H1 (cell line): ENCODE data around the gene ANKFN1. TPM values are rescaled to one million over a fixed set of nuclear protein-coding genes. Genes with fewer than 3 reads are reported as not detected.
A peak's percentile ranks its signal among the peaks of the same experiment; 100 is the strongest.

ENCODE experiments used
- CTCF ChIA-PET: fragments of 300-600 bp; sonication (Branson Sonifier 250); formaldehyde crosslinking; loops from one replicate; lab custom pipeline; 2021; ENCODE audit not compliant: partially characterized antibody; lab: Charles Lee
- POLR2A ChIA-PET: fragments of 300-600 bp; sonication (Branson Sonifier 250); formaldehyde crosslinking; loops from one replicate; lab custom pipeline; 2021; ENCODE audit warnings: inconsistent platforms; ENCODE audit not compliant: partially characterized antibody; lab: Charles Lee
- DNase-seq, 2 experiments: peaks; one replicate each; pipeline versions ENCODE4 v3.0.0 to v3.0.0-alpha.2; 2010 to 2022; ENCODE audit warnings: low spot score in 2 of 2, low read depth in 1 of 2, mixed read lengths in 1 of 2
- FAIRE-seq: peaks from 2 replicates; lab custom pipeline; 2011; peaks lifted over from hg19 to GRCh38; lab: Jason Lieb, UNC
- H2AFZ ChIP-seq: 2 replicates; pipeline ENCODE4 v1.8.1; 2012; ENCODE audit warnings: low read length, inconsistent platforms
- H2AK5ac ChIP-seq: 2 replicates; pipeline ENCODE4 v1.6.1; 2013; ENCODE audit warnings: low read depth, low read length
- H2BK120ac ChIP-seq: replicated peaks from 2 replicates; pipeline ENCODE3; 2013; ENCODE audit warnings: low read depth, low read length, inconsistent platforms
- H2BK12ac ChIP-seq: 2 replicates; pipeline ENCODE4 v1.6.1; 2013; ENCODE audit warnings: low read depth, low read length
- H2BK15ac ChIP-seq: 2 replicates; pipeline ENCODE4 v1.6.1; 2013; ENCODE audit warnings: low read length
- H2BK20ac ChIP-seq: 2 replicates; pipeline ENCODE4 v1.6.1; 2013; ENCODE audit warnings: low read length
- H2BK5ac ChIP-seq: 2 replicates; pipeline ENCODE4 v1.6.1; 2013; ENCODE audit warnings: low read depth, low read length
- H3K14ac ChIP-seq: 2 replicates; pipeline ENCODE4 v1.6.1; 2013; ENCODE audit warnings: inconsistent platforms; ENCODE audit not compliant: insufficient read length
- H3K18ac ChIP-seq: 2 replicates; pipeline ENCODE4 v1.6.1; 2013; ENCODE audit warnings: low read length; ENCODE audit errors: extremely low read depth
- H3K23ac ChIP-seq: 2 replicates; pipeline ENCODE4 v1.6.1; 2013; ENCODE audit warnings: inconsistent platforms; ENCODE audit not compliant: insufficient read length
- H3K23me2 ChIP-seq: 2 replicates; pipeline ENCODE4 v1.6.1; 2013; ENCODE audit warnings: low read depth, low read length
- H3K27ac ChIP-seq: 2 replicates; pipeline ENCODE4 v1.6.1; 2011; ENCODE audit warnings: low read depth, low read length, inconsistent platforms
- H3K27me3 ChIP-seq, 4 experiments: replicated peaks in 1 of 4; 1 replicate in 1 of 4; 2 replicates in 3 of 4; pipeline versions ENCODE4 v1.6.1 to v1.8.1; 2011 to 2013; ENCODE audit warnings: low read length in 3 of 4, mild to moderate bottlenecking in 3 of 4, inconsistent platforms in 2 of 4, mixed read lengths in 2 of 4, moderate library complexity in 1 of 4; ENCODE audit not compliant: control insufficient read depth in 3 of 4, insufficient read depth in 3 of 4; ENCODE audit errors: extremely low read depth in 1 of 4
- H3K36me3 ChIP-seq, 4 experiments: 2 replicates each; pipeline versions ENCODE4 v1.6.1 to v1.8.1; 2011 to 2013; ENCODE audit warnings: mild to moderate bottlenecking in 4 of 4, low read length in 3 of 4, moderate library complexity in 2 of 4, control low read depth in 1 of 4, inconsistent platforms in 1 of 4; ENCODE audit not compliant: insufficient read depth in 4 of 4, control insufficient read depth in 2 of 4
- H3K4ac ChIP-seq: replicated peaks from 2 replicates; pipeline ENCODE3; 2013; ENCODE audit warnings: low read length, low read depth, mixed read lengths, inconsistent platforms; ENCODE audit not compliant: insufficient read length
- H3K4me1 ChIP-seq, 4 experiments: replicated peaks in 1 of 4; 1 replicate in 1 of 4; 2 replicates in 3 of 4; pipeline versions ENCODE4 v1.6.1 to v1.8.1; 2011 to 2013; ENCODE audit warnings: low read length in 3 of 4, inconsistent platforms in 2 of 4, mixed read lengths in 1 of 4; ENCODE audit not compliant: insufficient read depth in 4 of 4, control insufficient read depth in 3 of 4
- H3K4me2 ChIP-seq, 2 experiments: 2 replicates each; pipeline versions ENCODE4 v1.6.1 to v1.8.1; 2011 to 2013; ENCODE audit warnings: low read depth in 2 of 2, low read length in 2 of 2, control low read depth in 1 of 2, inconsistent platforms in 1 of 2, mild to moderate bottlenecking in 1 of 2; ENCODE audit not compliant: insufficient read depth in 1 of 2
- H3K4me3 ChIP-seq, 4 experiments: fragments of 200-600, 300-600 bp in 1 of 4; sonication (generic), shearing (Covaris generic), sonication (Bioruptor Twin) in 1 of 4; 2 replicates each; pipeline versions ENCODE4 v1.5.1 to v1.8.1; 2011 to 2016; ENCODE audit warnings: low read length in 4 of 4, low read depth in 3 of 4, control low read depth in 2 of 4, inconsistent platforms in 2 of 4, mild to moderate bottlenecking in 2 of 4, mixed read lengths in 1 of 4, moderate library complexity in 1 of 4; ENCODE audit not compliant: insufficient read depth in 2 of 4; ENCODE audit errors: extremely low read depth in 1 of 4
- H3K56ac ChIP-seq: replicated peaks from 2 replicates; pipeline ENCODE3; 2013; ENCODE audit warnings: low read depth, mild to moderate bottlenecking, mixed read lengths, low read length, inconsistent platforms; ENCODE audit not compliant: insufficient read length
- H3K79me1 ChIP-seq: 2 replicates; pipeline ENCODE4 v1.6.1; 2013; ENCODE audit warnings: low read depth, low read length, control low read depth
- H3K79me2 ChIP-seq, 2 experiments: 2 replicates each; pipeline versions ENCODE4 v1.6.1 to v1.8.1; 2012 to 2013; ENCODE audit warnings: low read length in 2 of 2, mild to moderate bottlenecking in 2 of 2, inconsistent platforms in 1 of 2; ENCODE audit not compliant: insufficient read depth in 2 of 2, control insufficient read depth in 1 of 2
- H3K9ac ChIP-seq, 4 experiments: replicated peaks in 1 of 4; 1 replicate in 1 of 4; 2 replicates in 3 of 4; pipeline versions ENCODE4 v1.6.1 to v1.8.1; 2011 to 2013; ENCODE audit warnings: low read depth in 3 of 4, low read length in 3 of 4, control low read depth in 2 of 4, mild to moderate bottlenecking in 2 of 4, moderate library complexity in 2 of 4, inconsistent platforms in 1 of 4; ENCODE audit errors: extremely low read depth in 1 of 4
- H3K9me3 ChIP-seq, 2 experiments: 2 replicates each; pipeline versions ENCODE4 v1.6.1 to v1.8.1; 2012 to 2013; ENCODE audit warnings: mild to moderate bottlenecking in 2 of 2, moderate library complexity in 2 of 2, control low read depth in 1 of 2, inconsistent platforms in 1 of 2, low read depth in 1 of 2, low read length in 1 of 2, mixed read lengths in 1 of 2; ENCODE audit not compliant: insufficient read depth in 2 of 2
- H4K20me1 ChIP-seq, 2 experiments: replicated peaks in 1 of 2; 2 replicates each; pipeline versions ENCODE3 to v1.8.1; 2011 to 2013; ENCODE audit warnings: inconsistent platforms in 2 of 2, low read length in 2 of 2, mild to moderate bottlenecking in 1 of 2; ENCODE audit not compliant: insufficient read depth in 2 of 2, control insufficient read depth in 1 of 2
- H4K5ac ChIP-seq: 2 replicates; pipeline ENCODE4 v1.6.1; 2013; ENCODE audit warnings: low read length, low read depth, mixed read lengths, inconsistent platforms; ENCODE audit not compliant: insufficient read length
- H4K8ac ChIP-seq: 2 replicates; pipeline ENCODE4 v1.8.0; 2013; ENCODE audit warnings: mild to moderate bottlenecking, moderate library complexity, low read length, inconsistent platforms; ENCODE audit not compliant: insufficient read depth; ENCODE audit errors: extremely low read depth
- H4K91ac ChIP-seq: replicated peaks from 2 replicates; pipeline ENCODE3; 2013; ENCODE audit warnings: low read length, mixed read lengths, inconsistent platforms; ENCODE audit not compliant: insufficient read length
- BACH1 ChIP-seq: IDR thresholded peaks from 2 replicates; pipeline ENCODE4 v1.6.1; 2012; ENCODE audit warnings: low read length, improper control_type of control experiment
- CREB1 ChIP-seq: IDR thresholded peaks from 2 replicates; pipeline ENCODE4 v1.6.1; 2012; ENCODE audit warnings: inconsistent platforms
- CTCF ChIP-seq, 3 experiments: IDR thresholded peaks; 1 replicate in 2 of 3; 2 replicates in 1 of 3; pipeline versions ENCODE4 v1.5.1 to v1.6.1; 2011; ENCODE audit warnings: low read length in 3 of 3, mild to moderate bottlenecking in 3 of 3, inconsistent platforms in 2 of 3, low read depth in 1 of 3, moderate library complexity in 1 of 3; ENCODE audit not compliant: insufficient read depth in 1 of 3; ENCODE audit errors: control extremely low read depth in 1 of 3
- EZH2 ChIP-seq: fragments of 200-600 bp; sonication (generic); IDR thresholded peaks from 2 replicates; pipeline ENCODE4 v1.7.1; 2012; ENCODE audit warnings: low read depth, mild to moderate bottlenecking, moderate library complexity, low read length, inconsistent platforms; ENCODE audit not compliant: severe bottlenecking
- HDAC2 ChIP-seq, 2 experiments: fragments of 300-600 bp in 1 of 2; sonication (generic) in 1 of 2; IDR thresholded peaks; 2 replicates each; pipeline ENCODE4 v1.6.1; 2011 to 2012; ENCODE audit warnings: low read depth in 2 of 2, low read length in 2 of 2, mild to moderate bottlenecking in 2 of 2, moderate library complexity in 2 of 2, borderline replicate concordance in 1 of 2, inconsistent platforms in 1 of 2
- RAD21 ChIP-seq, 2 experiments: IDR thresholded peaks in 1 of 2; conservative IDR thresholded peaks in 1 of 2; 2 replicates each; pipeline ENCODE4 v1.6.1; 2011; ENCODE audit warnings: low read depth in 2 of 2, low read length in 2 of 2, improper control_type of control experiment in 1 of 2, inconsistent platforms in 1 of 2, mild to moderate bottlenecking in 1 of 2, moderate library complexity in 1 of 2
- SP1 ChIP-seq: IDR thresholded peaks from 2 replicates; pipeline ENCODE4 v1.6.1; 2011; ENCODE audit warnings: low read depth, low read length
- SP4 ChIP-seq: IDR thresholded peaks from 2 replicates; pipeline ENCODE4 v1.6.1; 2012; ENCODE audit warnings: low read length, inconsistent platforms
- WGBS, 2 experiments: shearing (Covaris generic) in 1 of 2; methylation state at CpG; one replicate each; pipeline versions ENCODE4 v1.1.6 to v1.1.7; 2013 to 2015; ENCODE audit warnings: low lambda C conversion rate in 2 of 2, mixed read lengths in 2 of 2, inconsistent platforms in 1 of 2, low coverage in 1 of 2, missing lambda C conversion rate in 1 of 2; ENCODE audit not compliant: insufficient replicate concordance in 2 of 2, insufficient coverage in 1 of 2, insufficient read length in 1 of 2; ENCODE audit errors: extremely low coverage in 1 of 2, missing lambda C conversion rate in 1 of 2; 5-methylcytosine and 5-hydroxymethylcytosine counted together
- polyA plus RNA-seq, 7 experiments: library from polyadenylated mRNA; depleted of rRNA in 3 of 7; stranded (reverse) in 5 of 7; unstranded in 2 of 7; fragments of >200 nt in 5 of 7; fragments of 200-250 nt in 2 of 7; gene quantifications; 1 replicate in 5 of 7; 2 replicates in 1 of 7; 4 replicates in 1 of 7; pipeline versions ENCODE4 v1.2.1 to v1.2.3, GENCODE V29; 2011 to 2013; ENCODE audit warnings: missing spikeins in 2 of 7, mixed read lengths in 2 of 7
- total RNA-seq: library from RNA; stranded (reverse); fragmentation: NEBNext Ultra II Directional; extraction: Animal tissue kit (Norgen Biotek cat#: 25700); gene quantifications from 2 replicates; pipeline ENCODE4 v1.2.1, GENCODE V29; 2021

ANKFN1 gene
- total and polyA plus RNA-seq, 2 of the 8 experiments (the other 6 are each of a cell fraction or from before 2014, with no cell fraction given), result not detected

- H3K36me3 ChIP-seq, result no peaks in the 10 kb centered on the region
- peak overlapping the region in 1 of 4 experiments; percentile 26; a peak in 1 of 8 replicates for H3K4me3 ChIP-seq
- H4K20me1 ChIP-seq, result no peaks in the 10 kb centered on the region
- H3K79me1 ChIP-seq, result no peaks in the 10 kb centered on the region
- no peaks in the 10 kb centered on the region for H3K9me3 ChIP-seq
- peak overlapping the region; percentile 19 to 40; a peak in 3 of 4 replicates for H3K4me2 ChIP-seq
- ChIA-PET POLR2A (interaction anchor here (0.6 kb wide), 1 partner anchor 43 kb away, joined by 3 read pairs; no protein-coding TSS in a partner anchor), CTCF (interaction anchor here (0.8 to 3.9 kb wide), 26 partner anchors 10 to 537 kb away, joined by 3 to 44 read pairs (median 4); no protein-coding TSS in a partner anchor)
- H4K91ac ChIP-seq, result no peak overlapping the region
- no peak overlapping the region for H3K27ac ChIP-seq
- DNase-seq, result peak in 1 of 2 experiments; percentile 29
- H2AFZ ChIP-seq, result peak overlapping the region; percentile 79
- 40% methylated on average over 7 of the region's 7 CpGs; no CpG with 5 or more reads in 1 of the 2 experiments for WGBS, 2 experiments
- no peak overlapping the region for H4K5ac ChIP-seq
- no peak overlapping the region for H2BK120ac ChIP-seq
- no peak overlapping the region for H4K8ac ChIP-seq
- H2AK5ac ChIP-seq, result no peak overlapping the region
- peak overlapping the region; percentile 62; the same call in 1 of the 2 replicates for H3K18ac ChIP-seq
- no peaks in the 10 kb centered on the region for H3K79me2 ChIP-seq
- no peak overlapping the region for H3K56ac ChIP-seq
- no peaks in the 10 kb centered on the region for H3K23me2 ChIP-seq
- no peak overlapping the region for H3K4ac ChIP-seq
- FAIRE-seq, result peak; percentile 62
- TF ChIP-seq SP1 (no peak), CTCF (IDR thresholded peaks at IDR 0.05; ENCODE audit: control extremely low read depth in 1 of 3, insufficient read depth in 1 of 3, low read depth in 1 of 3, low read length in 3 of 3) (no peak), CREB1 (no peak), SP4 (no peak), HDAC2 (IDR thresholded peaks at IDR 0.05; ENCODE audit: borderline replicate concordance in 1 of 2, low read depth in 2 of 2, low read length in 2 of 2) (no peak), RAD21 (IDR thresholded peaks at IDR 0.05 in 1 of 2, conservative IDR thresholded peaks at IDR 0.05 in 1 of 2; ENCODE audit: low read depth in 2 of 2, low read length in 2 of 2) (0 out of 4 replicates have a peak, but pooled peaks of 1 of the 2 experiments have one; percentile 1), BACH1 (no peak), EZH2 (no peak)
- TF ChIP-seq, all 59 proteins: peak for 1
- peaks cover 0 to 6% (median 2%) of the 10 kb centered on the region in 4 experiments; a peak in 3 of 7 replicates for H3K4me1 ChIP-seq
- H3K14ac ChIP-seq, result no peak overlapping the region
- H3K23ac ChIP-seq, result no peak overlapping the region
- H2BK5ac ChIP-seq, result no peak overlapping the region; the same call in 1 of the 2 replicates
- H3K27me3 ChIP-seq, result peaks cover 0 to 1% (median 0%) of the 10 kb centered on the region in 4 experiments; a peak in 1 of 7 replicates
- H2BK20ac ChIP-seq, result no peak overlapping the region
- no peak overlapping the region for H3K9ac ChIP-seq
- no peak overlapping the region for H2BK12ac ChIP-seq
- H2BK15ac ChIP-seq, result no peak overlapping the region
Measured at GRCh38 chr17:56320443-56320842, 167.2 kb downstream of the ANKFN1 start.
